ENCODE data around the gene ANAPC4.

Gene ANAPC4

DNA sequence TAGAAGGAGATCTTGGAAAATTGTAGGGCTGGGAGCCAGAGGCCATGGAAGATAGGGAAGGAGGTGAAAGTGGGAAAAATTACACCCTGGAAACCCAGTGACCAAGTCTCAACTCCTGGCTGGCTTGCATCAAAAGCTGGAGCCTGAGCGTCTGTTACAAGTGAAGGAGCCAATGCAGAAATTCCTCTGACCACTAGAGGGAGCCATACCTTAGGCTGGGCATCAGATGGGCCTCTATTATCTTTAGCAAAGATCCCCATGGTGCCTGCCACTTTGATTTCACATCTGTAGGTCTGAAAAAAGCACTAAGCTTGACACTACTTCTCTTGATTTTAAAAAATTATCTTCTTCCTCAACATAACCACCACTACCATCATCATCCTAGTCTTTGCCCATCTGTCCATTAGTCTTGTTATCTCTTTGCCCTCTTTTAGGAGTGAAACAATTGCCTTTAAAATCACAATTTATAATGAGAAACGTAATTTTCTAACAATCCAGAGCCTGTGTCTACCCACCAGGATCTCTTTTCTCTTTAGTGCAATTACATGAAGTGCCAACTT is 62.9 kb downstream of the ANAPC4 start:
- DNase-seq: no peak

DNA sequence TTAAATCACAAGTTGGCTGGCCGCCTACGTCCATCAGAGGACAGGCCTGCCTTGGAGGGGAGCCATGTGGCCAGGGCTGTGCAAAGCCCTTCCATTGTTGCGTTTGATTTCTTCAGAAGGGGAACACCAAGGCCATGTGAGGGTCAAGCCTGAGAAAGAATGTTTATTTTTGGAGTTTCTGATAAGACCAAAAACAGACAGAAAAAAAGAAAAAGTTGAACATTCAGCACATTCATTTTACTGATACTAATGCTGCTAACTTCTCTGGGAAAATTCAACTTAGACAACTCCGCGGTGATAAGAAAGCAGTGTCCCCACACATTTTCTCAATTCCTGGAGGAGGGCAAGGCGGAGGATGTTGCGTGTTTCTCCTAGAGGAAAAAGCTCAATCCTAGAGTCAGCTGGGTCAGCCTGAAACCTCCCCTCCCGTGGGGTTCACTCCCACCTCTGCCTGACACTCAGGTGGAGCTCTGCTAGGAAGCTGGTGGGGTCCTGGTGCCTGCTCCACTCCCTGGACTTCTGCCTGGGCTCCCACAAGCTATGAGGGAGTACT is 63.5 kb downstream of the ANAPC4 start:
- DNase-seq: no peak

DNA sequence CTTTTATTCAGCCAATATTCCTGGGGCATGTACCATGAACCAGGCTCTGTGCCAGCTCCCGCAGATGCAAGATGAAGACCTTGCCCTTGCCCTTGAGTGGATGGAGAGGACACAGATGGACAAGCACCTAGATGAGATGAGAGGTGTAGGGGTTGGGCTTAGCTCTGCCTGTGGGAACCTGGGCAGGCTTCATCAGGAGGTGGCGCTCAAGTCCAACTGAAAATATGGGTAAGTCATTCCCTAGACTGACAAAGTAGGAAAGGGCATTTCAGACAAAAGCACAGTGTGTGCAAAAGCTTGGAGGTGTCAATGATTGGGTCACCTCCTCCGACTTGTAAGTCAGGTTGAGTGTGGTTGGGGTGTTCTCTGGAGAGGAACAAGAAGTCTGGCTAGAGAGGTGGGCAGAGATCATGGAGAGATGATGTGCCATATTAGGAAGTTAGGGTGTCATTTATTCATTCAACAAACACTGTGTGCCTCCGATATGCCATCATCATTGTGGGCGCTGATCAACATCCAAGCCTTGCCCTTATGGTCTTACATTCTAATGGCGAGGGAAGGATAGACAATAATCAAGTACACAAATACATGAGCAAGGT is 64.6 kb downstream of the ANAPC4 start:
- no peak for DNase-seq

DNA sequence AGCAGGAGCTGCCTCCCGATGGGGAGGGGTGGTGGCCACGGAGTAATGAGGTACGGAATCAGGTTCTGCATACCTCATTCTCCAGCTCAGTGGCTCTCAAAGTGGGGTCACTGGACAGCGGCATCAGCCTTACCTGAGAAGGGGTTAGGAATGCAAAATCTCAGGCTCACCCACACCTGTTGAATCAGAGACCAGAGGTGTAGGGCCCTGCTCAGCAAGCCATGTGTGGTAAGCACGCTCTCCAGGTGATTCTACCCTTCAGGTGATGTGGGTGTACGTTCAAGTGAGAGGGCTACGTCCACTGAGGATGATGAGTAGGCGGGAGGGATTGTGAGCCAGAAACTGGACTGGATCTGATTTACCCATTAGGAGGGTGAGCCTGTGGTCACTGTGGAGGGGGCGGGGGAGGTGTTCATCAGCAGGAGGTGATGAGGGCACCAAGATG is 65.8 kb downstream of the ANAPC4 start:
- DNase-seq: no peak

DNA sequence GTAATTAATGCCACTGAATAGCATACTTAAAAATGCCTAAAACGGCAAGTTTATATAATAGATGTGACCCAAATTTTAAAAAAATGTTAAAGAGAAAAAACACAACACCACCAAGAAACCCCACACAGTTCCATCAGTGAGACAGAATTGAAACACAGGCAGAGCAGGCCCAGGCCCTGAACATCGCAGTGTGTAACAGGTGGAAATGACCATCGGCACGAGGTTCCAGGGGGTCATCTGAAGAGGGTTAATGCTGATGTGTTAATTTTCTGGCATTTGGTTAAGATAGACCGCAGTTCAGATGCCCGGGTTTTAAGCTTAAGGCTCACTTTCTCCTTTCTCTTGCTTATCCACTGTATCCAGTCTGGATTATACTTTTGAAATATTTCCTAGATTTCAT is 66.8 kb downstream of the ANAPC4 start:
- DNase-seq: no peak

DNA sequence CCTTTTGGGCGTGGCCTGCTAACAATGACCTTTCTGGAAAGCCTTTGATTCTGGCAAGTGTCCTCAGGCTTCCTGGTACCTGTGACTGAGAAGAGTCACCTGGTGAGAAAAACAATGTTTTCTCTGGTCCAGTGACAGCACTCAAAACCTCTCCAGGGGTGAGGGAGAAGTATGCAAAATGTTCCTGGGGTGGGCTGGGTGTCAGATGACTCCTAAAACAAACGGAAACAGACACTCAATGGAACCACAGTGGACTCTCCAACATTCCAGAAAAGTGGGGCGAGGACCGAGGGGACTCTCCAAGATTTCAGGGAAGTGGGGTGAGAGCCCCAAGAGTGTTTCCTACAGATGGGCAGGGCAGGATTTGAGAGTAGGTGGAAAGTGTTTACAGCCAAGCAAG is 69.5 kb downstream of the ANAPC4 start:
- DNase-seq: no peak

DNA sequence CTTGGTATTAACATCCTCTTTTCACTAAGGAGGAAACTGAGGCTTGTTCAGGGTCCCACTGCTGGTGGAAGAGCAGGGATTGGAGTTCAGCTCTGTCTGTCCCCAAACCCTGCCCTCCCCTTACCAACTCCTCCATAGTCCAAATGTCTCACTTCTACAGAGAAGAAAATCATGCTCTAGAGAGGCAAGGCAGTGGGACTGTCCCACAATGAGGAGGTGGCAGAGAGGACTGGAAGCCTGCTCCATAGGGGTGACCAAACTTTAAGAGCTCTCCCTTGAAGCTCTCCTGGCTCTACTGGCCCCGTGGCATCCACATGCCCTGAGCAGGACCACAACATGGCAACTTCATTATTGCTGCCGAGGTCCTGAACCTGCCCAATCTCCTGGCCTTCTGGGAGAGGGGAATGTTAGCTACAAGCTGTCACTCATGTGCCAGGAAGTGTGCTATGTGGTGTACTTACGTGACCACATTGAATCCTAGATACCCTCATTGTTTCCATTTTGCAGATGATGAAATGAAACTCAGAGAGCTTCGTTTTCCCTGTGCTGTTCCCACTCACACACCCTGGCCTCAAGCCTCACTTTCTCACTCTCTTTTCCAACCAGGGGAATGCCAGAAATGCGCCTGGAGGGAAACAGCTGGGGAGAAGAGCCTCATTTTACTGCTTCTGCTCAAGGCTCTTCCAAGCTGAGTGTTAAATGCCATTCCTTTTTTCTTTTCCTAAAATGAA is 71.5 kb downstream of the ANAPC4 start:
- no peak for DNase-seq

DNA sequence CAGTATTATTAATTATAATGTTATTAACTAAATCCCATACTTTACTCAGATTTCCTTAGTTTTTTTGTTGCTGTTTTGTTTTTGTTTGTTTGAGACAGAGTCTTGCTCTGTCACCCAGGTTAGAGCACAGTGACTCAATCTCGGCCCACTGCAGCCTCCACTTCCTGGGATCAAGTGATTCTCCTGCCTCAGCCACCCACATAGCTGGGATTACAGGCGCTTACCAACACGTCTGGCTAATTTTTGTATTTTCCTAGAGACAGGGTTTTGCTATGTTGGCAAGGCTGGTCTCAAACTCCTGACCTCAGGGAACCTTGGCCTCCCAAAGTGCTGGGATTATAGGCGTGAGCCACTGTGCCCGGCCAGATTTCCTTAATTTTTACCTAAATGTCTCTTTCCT is 72.2 kb downstream of the ANAPC4 start:
- DNase-seq: no peak

DNA sequence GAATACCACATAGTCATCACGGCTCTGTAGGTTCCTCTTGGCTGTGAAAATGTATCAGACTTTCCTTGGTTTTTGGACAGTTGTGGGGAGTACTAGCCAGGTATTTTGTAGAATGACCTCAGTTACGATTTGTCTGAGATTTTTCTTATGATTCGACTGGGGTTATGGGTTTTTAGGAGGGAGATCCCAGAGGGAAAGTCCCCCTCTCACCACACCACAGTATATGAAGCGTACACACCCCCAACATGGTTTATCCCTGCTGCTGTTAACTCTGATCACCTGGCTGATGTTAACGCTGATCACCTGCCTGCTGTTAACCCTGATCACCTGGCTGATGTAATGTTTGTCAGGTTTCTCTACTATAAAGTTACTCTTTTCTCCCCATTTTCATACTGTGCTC is 72.6 kb downstream of the ANAPC4 start:
- no peak for DNase-seq

DNA sequence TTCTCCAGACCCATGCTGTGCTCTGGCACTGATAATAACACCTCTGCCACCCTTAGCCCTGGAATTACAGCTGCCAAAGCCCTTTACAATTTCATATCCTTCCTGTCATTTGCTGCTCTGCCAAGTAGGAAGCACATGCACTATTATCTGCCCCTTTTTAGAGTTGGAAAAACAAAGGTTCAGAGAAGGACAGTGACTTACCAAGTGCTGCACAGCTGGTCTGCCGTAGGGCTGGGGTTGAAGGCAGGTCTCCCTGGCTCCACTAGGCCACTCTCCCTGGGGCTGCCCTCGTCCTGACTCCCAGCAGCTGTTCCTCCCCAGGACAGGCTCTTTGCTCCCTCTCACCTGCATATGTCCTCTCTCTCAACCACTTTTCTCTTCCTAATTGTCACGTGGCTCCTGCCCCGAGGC is 73.4 kb downstream of the ANAPC4 start:
- no peak for DNase-seq

DNA sequence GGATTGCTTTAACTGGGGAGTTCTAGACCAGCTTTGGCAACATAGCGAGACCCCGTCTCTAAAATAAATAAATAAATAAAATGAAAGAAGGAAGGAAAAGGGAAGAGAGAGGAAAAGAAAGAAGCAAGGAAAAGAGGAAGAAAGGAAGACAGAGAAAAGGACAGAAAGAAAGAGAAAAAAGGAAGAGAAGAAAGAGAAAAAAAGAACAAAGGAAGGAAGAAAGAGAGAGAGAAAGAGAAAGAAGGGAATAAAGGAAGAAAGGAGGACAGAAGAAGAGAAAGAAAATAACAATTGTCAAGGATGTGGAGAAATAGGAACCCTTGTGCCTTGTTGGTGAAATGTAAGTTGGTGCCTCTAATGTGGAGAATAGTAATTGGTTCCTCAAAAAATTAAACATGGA is 74.6 kb downstream of the ANAPC4 start:
- DNase-seq: no peak

DNA sequence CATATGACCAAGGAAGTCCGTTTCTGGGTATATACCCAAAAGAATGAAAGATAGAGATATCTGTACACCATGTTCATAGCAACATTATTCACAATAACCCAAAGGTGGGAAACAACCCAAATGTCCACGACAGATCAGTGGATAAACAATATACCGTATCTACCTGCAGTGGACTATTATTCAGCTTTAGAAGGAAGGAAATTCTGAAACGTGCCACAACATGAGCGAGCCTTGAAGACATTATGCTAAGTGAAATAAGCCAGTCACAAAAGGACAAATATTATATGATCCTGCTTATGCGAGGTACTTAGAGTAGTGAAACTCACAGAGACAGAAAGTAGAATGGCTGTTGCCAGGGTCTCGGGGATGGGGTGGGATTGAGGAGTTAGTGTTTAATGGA is 75.0 kb downstream of the ANAPC4 start:
- no peak for DNase-seq

DNA sequence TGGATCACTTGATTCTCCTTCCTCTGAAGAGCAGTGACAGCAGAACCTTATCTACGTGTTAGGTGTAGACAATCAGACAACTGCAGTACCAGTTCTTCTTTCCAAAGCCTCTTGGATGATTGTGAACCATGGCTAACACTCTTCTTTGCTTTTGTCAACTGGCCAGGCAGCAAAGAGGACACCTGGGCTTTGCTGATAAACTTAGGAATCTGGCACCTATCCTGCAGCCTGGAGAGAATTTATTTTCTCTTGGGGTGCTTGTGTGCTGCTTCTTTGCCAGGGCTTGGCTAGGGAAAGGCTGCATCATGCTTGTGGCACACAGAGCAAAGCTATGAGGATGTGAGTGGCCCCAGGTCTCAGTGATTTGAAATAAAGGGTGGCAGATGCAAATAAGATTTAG is 77.4 kb downstream of the ANAPC4 start:
- no peak for DNase-seq

DNA sequence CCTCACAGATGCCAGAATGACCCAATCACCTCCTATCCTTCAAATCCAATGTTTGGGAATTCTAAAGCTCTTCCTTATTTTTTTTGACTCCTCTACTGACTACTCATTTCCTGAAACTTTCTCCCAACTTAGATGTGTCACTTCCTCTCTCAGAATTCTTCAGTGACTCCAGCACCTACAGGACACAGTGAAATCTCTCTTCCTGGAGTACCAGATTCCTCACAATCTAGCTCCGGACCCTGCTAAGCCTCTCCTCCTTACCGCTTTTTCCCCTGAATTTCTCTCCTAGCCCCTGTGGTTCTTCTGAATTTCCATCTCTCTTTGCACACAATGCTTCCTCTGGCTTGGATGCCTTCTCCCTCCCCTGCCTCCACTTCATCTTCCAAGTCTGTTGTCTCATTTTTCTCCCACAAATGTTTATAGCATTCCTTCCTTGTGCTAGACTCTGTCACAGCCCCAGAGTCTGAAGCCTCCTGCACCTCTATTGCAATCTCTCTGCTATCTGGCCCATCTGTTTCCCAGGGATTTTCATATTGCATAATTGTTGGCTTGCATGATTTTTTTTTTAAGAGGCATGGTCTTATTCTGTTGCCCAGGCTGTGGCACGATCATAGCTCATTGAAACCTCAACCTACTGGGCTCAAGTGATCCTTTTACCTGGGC is 80.1 kb downstream of the ANAPC4 start:
- DNase-seq: no peak

DNA sequence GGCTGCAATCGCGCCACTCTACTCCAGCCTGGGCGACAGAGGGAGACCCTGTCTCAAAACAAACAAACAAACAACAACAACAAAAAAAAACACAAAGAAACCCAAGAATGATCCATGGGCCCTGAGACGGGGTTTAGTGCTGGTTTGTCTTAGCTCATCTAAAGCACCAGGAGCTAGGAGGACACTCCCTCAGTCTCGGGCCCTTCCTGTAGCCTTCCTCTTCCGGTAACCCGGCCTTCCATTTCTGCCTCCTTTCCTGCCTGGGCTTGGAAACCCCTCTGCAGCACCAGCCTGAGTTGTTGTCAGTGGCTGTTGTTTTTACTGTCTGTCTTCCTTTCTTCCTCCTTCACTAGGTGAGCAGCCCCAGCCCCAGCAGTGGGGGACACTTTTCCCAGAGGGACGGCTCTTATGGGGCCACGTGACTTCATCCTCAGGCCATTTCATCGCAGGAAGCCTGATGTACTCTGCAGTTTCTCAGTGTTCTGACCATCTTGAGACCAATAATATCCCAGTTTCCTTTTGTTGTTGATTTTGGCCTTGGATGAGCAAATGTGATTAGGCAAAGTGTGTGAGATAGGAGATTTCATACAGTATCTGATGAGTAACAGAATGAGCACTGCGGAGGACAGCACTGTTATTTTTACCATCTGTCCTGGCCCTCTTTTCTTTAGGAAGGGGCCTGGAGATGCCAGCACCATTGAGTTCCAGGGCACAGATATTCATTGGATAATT is 90.1 kb downstream of the ANAPC4 start:
- no peak for DNase-seq

DNA sequence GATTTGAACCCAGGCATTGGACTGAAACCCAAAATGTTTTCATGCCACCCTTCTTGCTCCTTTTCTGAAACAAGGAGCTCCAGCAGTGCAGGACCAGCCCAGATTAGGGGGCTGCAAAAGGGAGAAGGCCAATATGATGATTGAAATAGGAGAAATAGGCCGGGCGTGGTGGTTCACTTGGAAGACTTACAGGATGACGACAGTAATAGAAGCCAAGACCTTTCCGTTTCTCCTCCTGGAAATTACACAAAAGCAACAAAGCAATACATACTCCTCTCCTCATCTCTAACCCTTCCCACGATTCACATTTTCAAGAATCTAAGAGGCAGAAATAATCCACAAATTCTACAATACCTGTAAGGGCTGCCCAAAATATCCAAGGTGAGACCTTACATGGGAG is 90.8 kb downstream of the ANAPC4 start:
- no peak for DNase-seq
